Mesenchymal stem cell (in vitro differentiated cells and primary cell): ENCODE data around the gene NAMPT. TPM values are rescaled to one million over a fixed set of nuclear protein-coding genes. Genes with fewer than 3 reads are reported as not detected.

Source experiments
- DNase-seq: peaks from one replicate; pipeline ENCODE4 v3.0.0-alpha.2; 2013
- H2AFZ ChIP-seq: one replicate; pipeline ENCODE4 v1.6.1; 2013; ENCODE audit warnings: low read depth, mild to moderate bottlenecking, control low read depth, inconsistent platforms, low read length, moderate library complexity
- H2AK5ac ChIP-seq: 2 replicates; pipeline ENCODE4 v1.6.1; 2013; ENCODE audit warnings: low read length, moderate library complexity, mild to moderate bottlenecking, inconsistent platforms; ENCODE audit not compliant: severe bottlenecking
- H2BK120ac ChIP-seq: one replicate; pipeline ENCODE4 v1.6.1; 2013; ENCODE audit warnings: low read depth, mild to moderate bottlenecking, inconsistent platforms, low read length, moderate library complexity
- H2BK12ac ChIP-seq, 2 experiments: one replicate each; pipeline ENCODE4 v1.6.1; 2013; ENCODE audit warnings: inconsistent platforms in 2 of 2, low read length in 2 of 2, mild to moderate bottlenecking in 2 of 2, moderate library complexity in 2 of 2, control low read depth in 1 of 2
- H2BK15ac ChIP-seq: one replicate; pipeline ENCODE4 v1.6.1; 2013; ENCODE audit warnings: mild to moderate bottlenecking, low read depth, inconsistent platforms; ENCODE audit not compliant: poor library complexity, severe bottlenecking
- H2BK5ac ChIP-seq: 2 replicates; pipeline ENCODE4 v1.6.1; 2013; ENCODE audit warnings: low read depth, mild to moderate bottlenecking, low read length, control low read depth, inconsistent platforms; ENCODE audit not compliant: poor library complexity, severe bottlenecking
- H3K14ac ChIP-seq, 2 experiments: one replicate each; pipeline ENCODE4 v1.6.1; 2013; ENCODE audit warnings: inconsistent platforms in 2 of 2, low read length in 2 of 2, control low read depth in 1 of 2, mild to moderate bottlenecking in 1 of 2, moderate library complexity in 1 of 2
- H3K18ac ChIP-seq, 2 experiments: one replicate each; pipeline ENCODE4 v1.6.1; 2013; ENCODE audit warnings: inconsistent platforms in 2 of 2, low read length in 2 of 2, control low read depth in 1 of 2, low read depth in 1 of 2, mild to moderate bottlenecking in 1 of 2
- H3K23ac ChIP-seq, 2 experiments: one replicate each; pipeline ENCODE4 v1.6.1; 2013; ENCODE audit warnings: inconsistent platforms in 2 of 2, low read length in 2 of 2, mild to moderate bottlenecking in 2 of 2, moderate library complexity in 2 of 2, control low read depth in 1 of 2
- H3K27ac ChIP-seq: 2 replicates; pipeline ENCODE4 v1.5.1; 2013; ENCODE audit warnings: mild to moderate bottlenecking, moderate library complexity, low read length, control low read depth, inconsistent platforms; ENCODE audit not compliant: poor library complexity, severe bottlenecking
- H3K27me3 ChIP-seq, 2 experiments: 2 replicates each; pipeline versions ENCODE4 v1.6.1 to v1.7.0; 2013; ENCODE audit warnings: low read length in 2 of 2, mild to moderate bottlenecking in 2 of 2, moderate library complexity in 2 of 2, control low read depth in 1 of 2, inconsistent platforms in 1 of 2; ENCODE audit not compliant: control insufficient read depth in 1 of 2, insufficient read depth in 1 of 2
- H3K36me3 ChIP-seq, 2 experiments: 2 replicates each; pipeline versions ENCODE4 v1.6.1 to v1.7.0; 2013; ENCODE audit warnings: low read length in 2 of 2, control low read depth in 1 of 2, inconsistent platforms in 1 of 2, low read depth in 1 of 2, mild to moderate bottlenecking in 1 of 2; ENCODE audit not compliant: insufficient read depth in 2 of 2, control insufficient read depth in 1 of 2
- H3K4ac ChIP-seq, 2 experiments: one replicate each; pipeline ENCODE4 v1.6.1; 2013; ENCODE audit warnings: inconsistent platforms in 2 of 2, low read length in 2 of 2, mild to moderate bottlenecking in 2 of 2, moderate library complexity in 2 of 2, control low read depth in 1 of 2, low read depth in 1 of 2
- H3K4me1 ChIP-seq: 2 replicates; pipeline ENCODE4 v1.6.1; 2013; ENCODE audit warnings: low read depth, low read length, control low read depth; ENCODE audit not compliant: control insufficient read depth, insufficient read depth
- H3K4me2 ChIP-seq: 2 replicates; pipeline ENCODE4 v1.6.1; 2013; ENCODE audit warnings: low read length, mild to moderate bottlenecking, inconsistent platforms; ENCODE audit not compliant: poor library complexity, severe bottlenecking
- H3K4me3 ChIP-seq, 2 experiments: 2 replicates each; pipeline versions ENCODE4 v1.5.1 to v1.7.0; 2013; ENCODE audit warnings: low read length in 2 of 2, mild to moderate bottlenecking in 2 of 2, control low read depth in 1 of 2, low read depth in 1 of 2; ENCODE audit not compliant: insufficient read depth in 1 of 2
- H3K79me1 ChIP-seq: replicated peaks from 2 replicates; pipeline ENCODE4 v1.6.1; 2013; ENCODE audit warnings: mild to moderate bottlenecking, control low read depth, low read length, inconsistent platforms; ENCODE audit not compliant: poor library complexity, severe bottlenecking
- H3K9ac ChIP-seq: 2 replicates; pipeline ENCODE4 v1.7.0; 2013; ENCODE audit warnings: mild to moderate bottlenecking, low read length, moderate library complexity
- H3K9me3 ChIP-seq: 2 replicates; pipeline ENCODE4 v1.7.0; 2013; ENCODE audit warnings: mild to moderate bottlenecking, low read length; ENCODE audit not compliant: control insufficient read depth
- H4K8ac ChIP-seq: one replicate; pipeline ENCODE4 v1.6.1; 2013; ENCODE audit warnings: inconsistent platforms, mild to moderate bottlenecking, low read length, moderate library complexity
- H4K91ac ChIP-seq: one replicate; pipeline ENCODE4 v1.6.1; 2013; ENCODE audit warnings: mild to moderate bottlenecking, low read length, inconsistent platforms
- WGBS: methylation state at CpG from one replicate; pipeline ENCODE4 v1.1.7; 2013; ENCODE audit warnings: mixed read lengths; 5-methylcytosine and 5-hydroxymethylcytosine counted together
- small RNA-seq: library from polyadenylated mRNA; stranded (forward); fragments of <200 nt; extraction: miRNeasy Mini kit (QIAGEN cat#:217004); gene quantifications from one replicate; pipeline ENCODE3, GENCODE V24; 2013; ENCODE audit warnings: low read depth

Gene NAMPT

GRCh38 chr7:106199024-106199423 is 85.8 kb downstream of the NAMPT start:
- H3K4me1 ChIP-seq = no peaks in the 10 kb centered on the region
- no peak overlapping the region for H3K14ac ChIP-seq
- no peak overlapping the region for H3K18ac ChIP-seq
- H3K23ac ChIP-seq = no peak overlapping the region
- H4K8ac ChIP-seq = no peak overlapping the region
- no peak overlapping the region for H3K4me2 ChIP-seq
- no peaks in the 10 kb centered on the region for H3K27me3 ChIP-seq
- H3K36me3 ChIP-seq = no peaks in the 10 kb centered on the region
- no peak overlapping the region for H3K4ac ChIP-seq
- H2BK12ac ChIP-seq = no peak overlapping the region
- no peak overlapping the region for H4K91ac ChIP-seq
- H2BK120ac ChIP-seq = no peak overlapping the region
- no CpG with 5 or more reads among the region's 1 CpG for WGBS
- H3K27ac ChIP-seq = no peak overlapping the region
- no peak overlapping the region for H3K9ac ChIP-seq
- H2AK5ac ChIP-seq = no peak overlapping the region
- H3K9me3 ChIP-seq = no peaks in the 10 kb centered on the region
- no peaks in the 10 kb centered on the region for H3K79me1 ChIP-seq
- no peak overlapping the region for H2BK5ac ChIP-seq
- H3K4me3 ChIP-seq = no peak overlapping the region
- H2AFZ ChIP-seq = no peak overlapping the region
- no peak for DNase-seq
- no peak overlapping the region for H2BK15ac ChIP-seq

Small RNAs within 50 kb of the gene (small RNA-seq; reads per million reads assigned to genes)
- gene RNU6-392P = not detected
